HG03565 (cell line): ENCODE measurements around the gene LGALS4.
"Not testable (repeated sequence)": the region's sequence is repeated elsewhere in the genome, so short reads cannot be mapped to it uniquely, and the experiment has no call there.

Experiments used
- ATAC-seq: cut with Tn5 transposase; IDR thresholded peaks from one replicate; pipeline ENCODE4 v1.9.1; 2021; ENCODE audit warnings: mild to moderate bottlenecking, moderate library complexity; ENCODE audit not compliant: unreplicated experiment

Gene LGALS4

GRCh38 chr19:38774181-38774950 is 38.4 kb downstream of the LGALS4 start:
- ATAC-seq, result no peak

- ATAC-seq, result no peak
These were observed 39.1 kb downstream of the LGALS4 start, which contains the start of gene LGALS7 for GRCh38 chr19:38773469-38774177. TSS of gene LGALS7 (minus strand) at chr19:38773517. CDS start at chr19:38773492, 25 bp downstream.

GRCh38 chr19:38771569-38771968 is 41.2 kb downstream of the LGALS4 start:
- not testable (repeated sequence) for ATAC-seq

- not testable (repeated sequence) for ATAC-seq
These were observed 41.8 kb downstream of the LGALS4 start for GRCh38 chr19:38770949-38771275.

- not testable (repeated sequence) for ATAC-seq
These were observed 42.4 kb downstream of the LGALS4 start for GRCh38 chr19:38770228-38770948.

- ATAC-seq, result no peak
These were observed 43.0 kb downstream of the LGALS4 start for GRCh38 chr19:38769635-38770211.

GRCh38 chr19:38766276-38767047 is 46.3 kb downstream of the LGALS4 start:
- ATAC-seq, result no peak

GRCh38 chr19:38765214-38765613 is 47.5 kb downstream of the LGALS4 start:
- ATAC-seq, result no peak

GRCh38 chr19:38763795-38764220 is 48.9 kb downstream of the LGALS4 start:
- ATAC-seq, result no peak

GRCh38 chr19:38761884-38762389 is 50.8 kb downstream of the LGALS4 start:
- not testable (repeated sequence) for ATAC-seq

- ATAC-seq, result not testable (repeated sequence)
These were observed 51.8 kb downstream of the LGALS4 start for GRCh38 chr19:38760805-38761517.

GRCh38 chr19:38759590-38760003 is 53.1 kb downstream of the LGALS4 start:
- no peak for ATAC-seq

GRCh38 chr19:38754196-38754595 is 58.5 kb downstream of the LGALS4 start:
- not testable (repeated sequence) for ATAC-seq

GRCh38 chr19:38753783-38754182 is 59.0 kb downstream of the LGALS4 start:
- not testable (repeated sequence) for ATAC-seq
